ENCODE measurements around the gene ZMAT3.
"Not testable (repeated sequence)": the region's sequence is repeated elsewhere in the genome, so short reads cannot be mapped to it uniquely, and the experiment has no call there.

Gene ZMAT3

GRCh38 chr3:179068779-179069530 is 2.7 kb downstream of the ZMAT3 start:
- DNase-seq (ENCODE audit: low read depth in 2 of 2): no peak

- no peak for DNase-seq (ENCODE audit: low read depth in 2 of 2)
Observed at GRCh38 chr3:179067839-179068238, 3.8 kb downstream of the ZMAT3 start.

- no peak for DNase-seq (ENCODE audit: low read depth in 2 of 2)
Observed at GRCh38 chr3:179067291-179067690, 4.3 kb downstream of the ZMAT3 start.

- no peak for DNase-seq (ENCODE audit: low read depth in 2 of 2)
Observed at GRCh38 chr3:179063945-179064560, 7.6 kb downstream of the ZMAT3 start.

GRCh38 chr3:179056326-179056725 is 15.3 kb downstream of the ZMAT3 start:
- DNase-seq (ENCODE audit: low read depth in 2 of 2): no peak

GRCh38 chr3:179054565-179054964 is 17.0 kb downstream of the ZMAT3 start:
- not testable (repeated sequence) for DNase-seq (ENCODE audit: low read depth in 2 of 2)

- DNase-seq (ENCODE audit: low read depth in 2 of 2): no peak
Observed at GRCh38 chr3:179046497-179047353, 24.9 kb downstream of the ZMAT3 start.

- no peak for DNase-seq (ENCODE audit: low read depth in 2 of 2)
Observed at GRCh38 chr3:179045719-179046402, 25.7 kb downstream of the ZMAT3 start.

GRCh38 chr3:179038899-179039251 is 32.7 kb downstream of the ZMAT3 start:
- DNase-seq (ENCODE audit: low read depth in 2 of 2): not testable (repeated sequence)

- no peak for DNase-seq (ENCODE audit: low read depth in 2 of 2)
Observed at GRCh38 chr3:179038216-179038898, 33.3 kb downstream of the ZMAT3 start.

- DNase-seq (ENCODE audit: low read depth in 2 of 2): peak; percentile 19 to 39
Observed at GRCh38 chr3:179037351-179037750, 34.3 kb downstream of the ZMAT3 start.

GRCh38 chr3:179036626-179037300 is 34.8 kb downstream of the ZMAT3 start:
- DNase-seq (ENCODE audit: low read depth in 2 of 2): no peak

GRCh38 chr3:179036226-179036625 is 35.4 kb downstream of the ZMAT3 start:
- no peak for DNase-seq (ENCODE audit: low read depth in 2 of 2)

GRCh38 chr3:179035232-179035631 is 36.4 kb downstream of the ZMAT3 start:
- no peak for DNase-seq (ENCODE audit: low read depth in 2 of 2)

- DNase-seq (ENCODE audit: low read depth in 2 of 2): not testable (repeated sequence)
Observed at GRCh38 chr3:179033304-179033657, 38.3 kb downstream of the ZMAT3 start.

- not testable (repeated sequence) for DNase-seq (ENCODE audit: low read depth in 2 of 2)
Observed at GRCh38 chr3:179032454-179033303, 38.9 kb downstream of the ZMAT3 start.

- no peak for DNase-seq (ENCODE audit: low read depth in 2 of 2)
Observed at GRCh38 chr3:179029096-179029495, 42.5 kb downstream of the ZMAT3 start.

GRCh38 chr3:179028408-179028807 is 43.2 kb downstream of the ZMAT3 start:
- no peak for DNase-seq (ENCODE audit: low read depth in 2 of 2)

- no peak for DNase-seq (ENCODE audit: low read depth in 2 of 2)
Observed at GRCh38 chr3:179027326-179027900, 44.2 kb downstream of the ZMAT3 start.

GRCh38 chr3:179026636-179027035 is 45.0 kb downstream of the ZMAT3 start:
- DNase-seq (ENCODE audit: low read depth in 2 of 2): no peak

Data from stimulated activated CD8-positive, alpha-beta memory T cell treated with anti-CD3 and anti-CD28 coated beads, Interleukin-15, amount 100 ng/mL, for 48 hours (primary cell).